Skeletal muscle cell (primary cell): ENCODE data around the gene CLASP1.
"Not testable (repeated sequence)": the region's sequence is repeated elsewhere in the genome, so short reads cannot be mapped to it uniquely, and the experiment has no call there.

Source experiments
- DNase-seq: peaks from one replicate; pipeline ENCODE4 v3.0.0-alpha.2; 2010; ENCODE audit warnings: low read depth
- H3K4me3 ChIP-seq: 2 replicates; pipeline ENCODE4 v1.5.1; 2011; ENCODE audit warnings: low read depth, mild to moderate bottlenecking, control low read depth, low read length, moderate library complexity

Gene CLASP1

GRCh38 chr2:121459291-121459690 lies 190.0 kb downstream of the CLASP1 start:
- no peak overlapping the region for H3K4me3 ChIP-seq
- DNase-seq, result no peak

- no peak for DNase-seq
- H3K4me3 ChIP-seq, result no peak overlapping the region
Measured at GRCh38 chr2:121456325-121456724, 192.9 kb downstream of the CLASP1 start.

GRCh38 chr2:121455446-121455845 lies 193.8 kb downstream of the CLASP1 start:
- no peak for DNase-seq

GRCh38 chr2:121454549-121455090 lies 194.6 kb downstream of the CLASP1 start:
- no peak for DNase-seq
- H3K4me3 ChIP-seq, result no peak overlapping the region

More at GRCh38 chr2:121455446-121455845, 193.8 kb downstream of the CLASP1 start:
- H3K4me3 ChIP-seq, result no peak overlapping the region

- no peak overlapping the region for H3K4me3 ChIP-seq
- no peak for DNase-seq
Measured at GRCh38 chr2:121451398-121451797, 197.9 kb downstream of the CLASP1 start.

GRCh38 chr2:121450301-121450700 lies 199.0 kb downstream of the CLASP1 start:
- DNase-seq, result no peak

GRCh38 chr2:121446647-121447241 lies 202.5 kb downstream of the CLASP1 start:
- no peak for DNase-seq
- no peak overlapping the region for H3K4me3 ChIP-seq

More at GRCh38 chr2:121450301-121450700, 199.0 kb downstream of the CLASP1 start:
- no peak overlapping the region for H3K4me3 ChIP-seq

- no peak overlapping the region for H3K4me3 ChIP-seq
- DNase-seq, result no peak
Measured at GRCh38 chr2:121442889-121443288, 206.4 kb downstream of the CLASP1 start.

- H3K4me3 ChIP-seq, DNase-seq: not testable (repeated sequence)
Measured at GRCh38 chr2:121438290-121438689, 211.0 kb downstream of the CLASP1 start.

GRCh38 chr2:121436918-121437317 lies 212.3 kb downstream of the CLASP1 start:
- no peak overlapping the region for H3K4me3 ChIP-seq
- DNase-seq, result no peak

- no peak overlapping the region for H3K4me3 ChIP-seq
- no peak for DNase-seq
Measured at GRCh38 chr2:121435790-121436189, 213.5 kb downstream of the CLASP1 start.

- no peak for DNase-seq
- no peak overlapping the region for H3K4me3 ChIP-seq
Measured at GRCh38 chr2:121431214-121431613, 218.0 kb downstream of the CLASP1 start.

GRCh38 chr2:121429927-121430520 lies 219.2 kb downstream of the CLASP1 start:
- H3K4me3 ChIP-seq, result no peak overlapping the region
- DNase-seq, result no peak

GRCh38 chr2:121429119-121429903 lies 220.0 kb downstream of the CLASP1 start:
- no peak for DNase-seq
- no peak overlapping the region for H3K4me3 ChIP-seq

- DNase-seq, result no peak
- no peak overlapping the region for H3K4me3 ChIP-seq
Measured at GRCh38 chr2:121427187-121427689, 222.0 kb downstream of the CLASP1 start.

GRCh38 chr2:121420486-121420885 lies 228.8 kb downstream of the CLASP1 start:
- no peak for DNase-seq
- H3K4me3 ChIP-seq, result no peak overlapping the region

- H3K4me3 ChIP-seq, result no peak overlapping the region
- no peak for DNase-seq
Measured at GRCh38 chr2:121419081-121419699, 230.1 kb downstream of the CLASP1 start.

GRCh38 chr2:121418494-121419058 lies 230.7 kb downstream of the CLASP1 start:
- H3K4me3 ChIP-seq, result no peak overlapping the region
- DNase-seq, result no peak

- H3K4me3 ChIP-seq, result no peak overlapping the region
- DNase-seq, result no peak
Measured at GRCh38 chr2:121417826-121418225, 231.4 kb downstream of the CLASP1 start.
